Ascending aorta (tissue), 2 donors: Measurements from ENCODE around the gene TMEM181. TPM values are rescaled to one million over a fixed set of nuclear protein-coding genes. Genes with fewer than 3 reads are reported as not detected.

Experiments used
- DNase-seq, 2 donors: peaks; one replicate each; pipeline ENCODE4 v3.0.0-alpha.2; 2019; ENCODE audit warnings: low spot score in 2 of 2
- H3K27ac ChIP-seq, 2 donors: fragments of 200-600 bp; sonication (generic); one replicate each; pipeline ENCODE4 v1.5.1; 2016 to 2017; ENCODE audit warnings: mild to moderate bottlenecking in 1 of 2
- H3K27me3 ChIP-seq: fragments of 200-600 bp; sonication (generic); one replicate; pipeline ENCODE4 v1.5.1; 2017
- H3K36me3 ChIP-seq, 2 donors: fragments of 200-600 bp; sonication (generic); one replicate each; pipeline ENCODE4 v1.5.1; 2016
- H3K4me1 ChIP-seq, 2 donors: fragments of 200-600 bp; sonication (generic); one replicate each; pipeline ENCODE4 v1.5.1; 2016 to 2017; ENCODE audit warnings: mild to moderate bottlenecking in 1 of 2
- H3K4me3 ChIP-seq, 2 donors: fragments of 200-600 bp; sonication (generic); one replicate each; pipeline ENCODE4 v1.5.1; 2016 to 2017; ENCODE audit warnings: mild to moderate bottlenecking in 1 of 2
- H3K9me3 ChIP-seq, 2 donors: fragments of 200-600 bp; sonication (generic); one replicate each; pipeline ENCODE4 v1.5.1; 2016
- intact Hi-C: fragments of 100-400 bp; cut with DNase I; formaldehyde crosslinking; loops from one replicate; pipeline ENCODE4 v1.15.1; 2023
- total RNA-seq: library from RNA; depleted of rRNA; stranded (reverse); fragments of >200 nt; gene quantifications from one replicate; pipeline ENCODE4 v1.1.0, GENCODE V29; 2016
- TF ChIP-seq, protein P1 (sequence below), 3 experiments: fragments of 200-600 bp in 2 of 3; fragments of 450-650 bp in 1 of 3; sonication (generic) in 2 of 3; IDR thresholded peaks; one replicate each; pipeline ENCODE4 v1.5.1; 2016 to 2019; ENCODE audit warnings: antibody characterized with exemption in 3 of 3, mild to moderate bottlenecking in 1 of 3, moderate library complexity in 1 of 3

Gene TMEM181
- total RNA-seq, 1 donor from 2014 or later: 16.3 TPM

DNA sequence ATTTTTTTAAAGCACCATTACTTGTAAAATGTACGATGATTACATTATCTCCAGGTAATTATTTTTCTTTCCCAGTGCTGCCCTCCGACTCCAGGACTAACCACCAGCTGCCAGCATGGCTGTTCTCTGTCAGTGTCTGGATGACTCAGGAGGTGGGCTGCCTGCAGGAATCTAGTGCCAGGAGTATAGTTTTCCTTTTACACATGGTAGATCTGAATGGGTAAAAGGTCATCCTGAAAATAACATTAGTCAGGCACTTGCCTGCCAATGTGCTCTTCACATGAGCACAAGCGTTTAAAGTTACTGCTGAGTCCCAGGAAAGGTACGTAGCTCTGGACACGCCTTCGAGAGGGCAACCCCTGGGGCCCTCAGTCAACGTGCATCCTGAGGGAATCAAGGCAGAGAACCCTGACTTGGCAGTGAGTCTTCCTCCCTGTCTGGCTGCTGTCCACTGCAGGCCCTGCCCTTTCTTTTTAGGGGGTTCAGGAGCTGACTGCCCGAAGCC is 82.3 kb downstream of the TMEM181 start:
- Histone ChIP-seq H3K36me3 (peaks cover 0 to 18% of the 10 kb centered on the region in 2 donors), H3K4me1 (peaks cover 10 to 38% of the 10 kb centered on the region in 2 donors), H3K9me3 (no peaks in the 10 kb centered on the region), H3K4me3 (peak overlapping the region in 1 of 2 donors; percentile 86), H3K27ac (no peak overlapping the region), H3K27me3 (no peaks in the 10 kb centered on the region)
- TF ChIP-seq, protein P1, sequence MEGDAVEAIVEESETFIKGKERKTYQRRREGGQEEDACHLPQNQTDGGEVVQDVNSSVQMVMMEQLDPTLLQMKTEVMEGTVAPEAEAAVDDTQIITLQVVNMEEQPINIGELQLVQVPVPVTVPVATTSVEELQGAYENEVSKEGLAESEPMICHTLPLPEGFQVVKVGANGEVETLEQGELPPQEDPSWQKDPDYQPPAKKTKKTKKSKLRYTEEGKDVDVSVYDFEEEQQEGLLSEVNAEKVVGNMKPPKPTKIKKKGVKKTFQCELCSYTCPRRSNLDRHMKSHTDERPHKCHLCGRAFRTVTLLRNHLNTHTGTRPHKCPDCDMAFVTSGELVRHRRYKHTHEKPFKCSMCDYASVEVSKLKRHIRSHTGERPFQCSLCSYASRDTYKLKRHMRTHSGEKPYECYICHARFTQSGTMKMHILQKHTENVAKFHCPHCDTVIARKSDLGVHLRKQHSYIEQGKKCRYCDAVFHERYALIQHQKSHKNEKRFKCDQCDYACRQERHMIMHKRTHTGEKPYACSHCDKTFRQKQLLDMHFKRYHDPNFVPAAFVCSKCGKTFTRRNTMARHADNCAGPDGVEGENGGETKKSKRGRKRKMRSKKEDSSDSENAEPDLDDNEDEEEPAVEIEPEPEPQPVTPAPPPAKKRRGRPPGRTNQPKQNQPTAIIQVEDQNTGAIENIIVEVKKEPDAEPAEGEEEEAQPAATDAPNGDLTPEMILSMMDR (IDR thresholded peaks at IDR 0.05): no peak
- intact Hi-C loops: loop anchor here (2.0 to 10.0 kb wide), 4 partner anchors 50 to 1083 kb away; partner anchors contain the start of genes TMEM181 and WTAP
- DNase-seq: peak in 1 of 2 donors; percentile 58

DNA sequence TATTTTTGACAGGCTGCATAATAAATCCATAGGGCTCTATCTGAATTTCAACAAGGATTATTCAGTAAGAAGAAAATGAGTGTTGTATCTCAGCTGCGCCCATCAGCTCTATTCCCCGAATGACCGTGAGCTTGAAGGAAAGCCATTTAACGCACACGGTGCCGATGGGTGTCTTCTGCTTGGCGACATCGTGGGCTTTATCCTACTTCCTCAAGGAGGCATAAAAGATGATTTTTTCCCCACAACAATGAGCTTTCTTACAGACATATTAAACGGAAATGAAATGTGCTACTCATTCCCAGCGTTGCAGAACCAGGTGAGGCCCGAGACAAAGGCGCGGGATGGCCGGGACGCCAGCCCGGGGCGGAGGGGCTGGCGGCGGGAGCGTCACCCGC is 83.9 kb downstream of the TMEM181 start:
- TF ChIP-seq, protein P1 (IDR thresholded peaks at IDR 0.05): no peak
- peaks cover 10 to 35% of the 10 kb centered on the region in 2 donors for H3K4me1 ChIP-seq
- peak overlapping the region; percentile 90 to 97 for H3K27ac ChIP-seq
- intact Hi-C loops: loop anchor here (2.0 to 10.0 kb wide), 5 partner anchors 48 to 1081 kb away; partner anchors contain the start of genes TMEM181 and WTAP
- DNase-seq: peak in 1 of 2 donors; percentile 61
- peaks cover 0 to 14% of the 10 kb centered on the region in 2 donors for H3K36me3 ChIP-seq
- no peaks in the 10 kb centered on the region for H3K27me3 ChIP-seq
- H3K9me3 ChIP-seq: no peaks in the 10 kb centered on the region
- H3K4me3 ChIP-seq: peak overlapping the region; percentile 86 to 90

DNA sequence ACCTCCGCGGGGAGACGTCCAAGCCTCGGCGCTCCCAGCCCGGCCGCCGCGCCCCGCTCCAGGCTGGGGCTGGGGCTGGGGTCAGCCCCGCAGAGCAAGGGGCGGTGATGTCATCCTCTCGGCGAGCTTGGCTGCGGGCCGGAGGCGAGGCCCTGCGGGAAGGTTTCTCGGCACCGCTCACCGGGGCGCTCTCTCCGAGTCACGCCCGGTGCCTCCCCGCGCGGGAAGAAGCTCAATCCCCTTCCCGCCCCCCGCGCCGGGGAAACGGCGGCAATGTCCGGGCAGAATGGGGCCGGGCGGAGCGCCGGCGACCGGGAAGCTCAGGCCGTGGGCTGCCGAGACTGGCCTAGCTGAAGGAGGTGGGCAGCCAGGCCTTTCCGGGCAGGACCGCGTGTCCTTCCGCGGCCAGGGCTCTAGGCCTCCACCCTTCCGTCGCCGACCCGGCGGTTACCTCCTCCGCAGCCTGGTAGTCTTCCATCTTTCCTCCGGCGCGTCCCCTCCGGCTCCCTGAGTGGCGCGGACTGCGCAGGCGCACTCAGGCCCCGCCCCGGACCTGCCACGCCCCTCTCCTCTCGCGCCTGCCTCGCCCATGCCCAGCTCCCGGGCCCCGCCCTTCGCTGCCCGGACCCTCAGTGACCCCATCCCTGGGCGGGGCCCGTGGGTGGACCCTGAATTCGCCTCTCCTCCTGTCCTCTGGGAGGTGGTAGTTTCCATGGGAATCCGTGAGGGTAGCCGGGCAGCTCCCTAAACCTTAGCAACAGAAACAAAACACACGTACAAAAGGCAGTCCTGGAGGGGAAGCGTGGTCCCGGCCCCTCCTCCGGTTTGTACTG is 84.6 kb downstream of the TMEM181 start, which contains the start of gene DYNLT1:
Gene DYNLT1, minus strand, starts transcription at position 513 of the 833 bp plus-strand sequence. Its CDS starts 35 bp downstream, at position 478.
- H3K4me3 ChIP-seq: peak within 1 kb of the TSS; percentile 86 to 90
- TF ChIP-seq, protein P1 (IDR thresholded peaks at IDR 0.05): no peak
- intact Hi-C loops: loop anchor here (1.0 to 10.0 kb wide), 5 partner anchors 48 to 1080 kb away; partner anchors contain the start of genes EZR and WTAP

DNA sequence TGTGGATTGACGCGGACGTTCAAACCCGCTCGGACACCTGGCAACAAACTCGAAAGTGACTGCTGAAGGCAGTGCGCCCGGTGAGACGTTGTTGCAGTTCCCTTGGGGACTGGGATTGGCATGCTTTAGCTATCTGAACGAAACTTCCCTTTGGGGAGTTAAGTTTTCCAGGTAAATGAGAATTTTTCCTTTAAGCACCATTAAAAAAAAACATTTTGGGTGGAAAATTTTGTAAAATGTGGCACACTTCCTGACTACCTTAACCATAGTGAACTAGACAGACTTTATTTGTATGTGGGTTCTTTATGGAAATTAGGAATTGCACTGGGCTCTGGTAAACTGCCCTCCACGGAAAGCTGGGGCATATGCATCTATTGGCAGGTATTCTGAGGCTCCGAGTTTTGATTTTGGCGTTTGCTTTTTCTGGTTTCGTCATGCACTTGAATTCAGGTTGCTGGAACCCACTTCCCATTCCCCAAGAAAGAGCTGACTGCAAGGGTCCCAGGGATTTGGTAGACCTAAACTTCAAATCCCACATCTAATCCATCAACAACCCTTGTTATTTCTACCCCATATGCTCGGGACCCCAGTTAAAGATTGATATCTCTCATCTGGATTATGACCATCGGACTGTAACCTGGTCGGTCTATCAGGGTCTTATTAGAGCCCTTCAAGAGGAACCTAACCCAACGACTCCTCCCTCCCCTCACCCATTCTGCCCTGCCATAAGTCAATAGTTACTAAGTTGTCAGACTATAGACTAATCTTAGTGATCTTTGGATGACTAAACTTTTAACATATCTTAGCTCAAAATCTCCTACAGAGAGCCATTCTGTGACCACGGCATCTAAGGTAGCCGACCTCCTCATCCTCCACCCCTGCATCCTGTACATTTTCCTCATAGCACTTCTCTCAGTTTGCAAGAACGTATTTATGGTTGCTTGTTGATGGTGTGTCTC is 85.5 kb downstream of the TMEM181 start:
- Histone ChIP-seq H3K4me3 (peak overlapping the region; percentile 86 to 90), H3K27ac (peak overlapping the region; percentile 90 to 97), H3K36me3 (peaks cover 0 to 3% of the 10 kb centered on the region in 2 donors), H3K9me3 (no peaks in the 10 kb centered on the region), H3K27me3 (no peaks in the 10 kb centered on the region), H3K4me1 (peaks cover 10 to 45% of the 10 kb centered on the region in 2 donors)
- intact Hi-C loops: loop anchor here (1.0 to 10.0 kb wide), 4 partner anchors 174 to 1079 kb away; partner anchors contain the start of genes EZR and WTAP
- TF ChIP-seq, protein P1 (IDR thresholded peaks at IDR 0.05): no peak
- DNase-seq: peak in 1 of 2 donors; percentile 57

More for the DNA sequence above, 84.6 kb downstream of the TMEM181 start, which contains the start of gene DYNLT1:
- H3K4me1 ChIP-seq: peaks cover 10 to 42% of the 10 kb centered on the region in 2 donors
- peaks cover 0 to 11% of the 10 kb centered on the region in 2 donors for H3K36me3 ChIP-seq
- H3K27me3 ChIP-seq: no peaks in the 10 kb centered on the region
- peak within 1 kb of the TSS; percentile 90 to 97 for H3K27ac ChIP-seq
- H3K9me3 ChIP-seq: no peaks in the 10 kb centered on the region
- peak; percentile 76 to 97 for DNase-seq
